Measurements from ENCODE around the gene STRADA. TPM values are rescaled to one million over a fixed set of nuclear protein-coding genes. Genes with fewer than 3 reads are reported as not detected.

Gene STRADA
- total RNA-seq (2022) (36.5 and 36.6 TPM in 2 replicates), Bru-seq, nascent RNA (percentile 58 among the genes with signal in this experiment), BruChase-seq, experiment 1, labeled RNA remaining after a 6-hour chase (percentile 74 among the genes with signal in this experiment), BruChase-seq, experiment 2, labeled RNA remaining after a 2-hour chase (percentile 66 among the genes with signal in this experiment)
- long read RNA-seq, transcript STRADA-241 (11 exons, 2,130 nt): major isoform, 11 of 55 reads
- long read RNA-seq, transcript STRADA-203 (12 exons, 2,209 nt): minor isoform, 5 of 55 reads
- long read RNA-seq, transcript STRADA-231 (11 exons, 2,153 nt): major isoform, 11 of 55 reads
- long read RNA-seq, partial matches to known transcripts: 3 of 55 reads
- long read RNA-seq, other reads (novel, unspliced or antisense): 14 of 55 reads

GRCh38 chr17:63741408-63742173, at the start of gene STRADA:
STRADA (minus strand) TSS chr17:63741799; CDS start chr17:63728369, 13,430 bp downstream.
- TF ChIP-seq CTCF (IDR thresholded peaks at IDR 0.05; ENCODE audit: unreplicated experiment): no peak
- intact Hi-C loops (cut with micrococcal nuclease): loop anchor here (2.0 kb wide), 2 partner anchors 31 to 119 kb away; partner anchors contain the start of genes CCDC47 and MAP3K3
- Mint-ChIP-seq H3K27me3 (ENCODE audit: insufficient read depth, unreplicated experiment) (no peaks in the 10 kb centered on the region), H3K9me3 (ENCODE audit: unreplicated experiment) (no peaks in the 10 kb centered on the region), H3K27ac (ENCODE audit: low read depth, unreplicated experiment) (peak within 1 kb of the TSS; percentile 87), H3K4me1 (ENCODE audit: insufficient read depth, unreplicated experiment) (no peaks in the 10 kb centered on the region), H3K4me3 (ENCODE audit: unreplicated experiment) (peak within 1 kb of the TSS; percentile 89), H3K36me3 (ENCODE audit: insufficient read depth, unreplicated experiment) (peaks cover 26% of the 10 kb centered on the region)
- ChIA-PET CTCF (interaction anchor here (0.7 to 1.0 kb wide), 4 partner anchors 19 to 316 kb away, joined by 3 to 5 read pairs (median 3); no protein-coding TSS in a partner anchor), POLR2A (interaction anchor here (0.6 to 2.6 kb wide), 35 partner anchors 8 to 765 kb away, joined by 3 to 96 read pairs (median 4); partner anchors contain the start of genes CCDC47, CEP95, DDX42 and DDX5)
- peak; percentile 99 for DNase-seq (ENCODE audit: unreplicated experiment)
- BruUV-seq (replicated peaks): no TSS peak

- Mint-ChIP-seq H3K4me3 (ENCODE audit: unreplicated experiment) (no peak overlapping the region), H3K36me3 (ENCODE audit: insufficient read depth, unreplicated experiment) (peaks cover 89% of the 10 kb centered on the region), H3K27me3 (ENCODE audit: insufficient read depth, unreplicated experiment) (no peaks in the 10 kb centered on the region), H3K27ac (ENCODE audit: low read depth, unreplicated experiment) (no peak overlapping the region), H3K4me1 (ENCODE audit: insufficient read depth, unreplicated experiment) (peaks cover 18% of the 10 kb centered on the region), H3K9me3 (ENCODE audit: unreplicated experiment) (no peaks in the 10 kb centered on the region)
- no peak for TF ChIP-seq CTCF (IDR thresholded peaks at IDR 0.05; ENCODE audit: unreplicated experiment)
- intact Hi-C loops (cut with micrococcal nuclease): no loop called here
- DNase-seq (ENCODE audit: unreplicated experiment): no peak
- BruUV-seq (replicated peaks): no TSS peak
- CTCF ChIA-PET: no interaction called here
- POLR2A ChIA-PET: interaction anchor here (12.7 kb wide), 1 partner anchor 13 kb away, joined by 211 read pairs; the partner anchor contains the start of genes CCDC47 and DDX42
These were observed 48.5 kb upstream of the STRADA start for GRCh38 chr17:63790057-63790456.

GRCh38 chr17:63786971-63787711, 45.5 kb upstream of the STRADA start:
- intact Hi-C loops (cut with micrococcal nuclease): no loop called here
- ChIA-PET CTCF (interaction anchor here (0.6 to 0.8 kb wide), 2 partner anchors 9 to 207 kb away, joined by 4 to 5 read pairs; no protein-coding TSS in a partner anchor), POLR2A (interaction anchor here (0.6 to 12.7 kb wide), 6 partner anchors 11 to 273 kb away, joined by 3 to 211 read pairs (median 4); partner anchors contain the start of genes CCDC47, DDX42 and STRADA)
- H3K27ac Mint-ChIP-seq (ENCODE audit: low read depth, unreplicated experiment): no peak overlapping the region
- no peak overlapping the region for H3K4me3 Mint-ChIP-seq (ENCODE audit: unreplicated experiment)
- H3K9me3 Mint-ChIP-seq (ENCODE audit: unreplicated experiment): no peaks in the 10 kb centered on the region
- peak; percentile 65 for DNase-seq (ENCODE audit: unreplicated experiment)
- H3K27me3 Mint-ChIP-seq (ENCODE audit: insufficient read depth, unreplicated experiment): no peaks in the 10 kb centered on the region
- peaks cover 73% of the 10 kb centered on the region for H3K36me3 Mint-ChIP-seq (ENCODE audit: insufficient read depth, unreplicated experiment)
- BruUV-seq (replicated peaks): no TSS peak
- TF ChIP-seq CTCF (IDR thresholded peaks at IDR 0.05; ENCODE audit: unreplicated experiment): no peak
- peaks cover 22% of the 10 kb centered on the region for H3K4me1 Mint-ChIP-seq (ENCODE audit: insufficient read depth, unreplicated experiment)
